AG08395 (cell line): ENCODE results near the gene CHST2.
"Not testable (repeated sequence)": the region's sequence is repeated elsewhere in the genome, so short reads cannot be mapped to it uniquely, and the experiment has no call there.

Experiments
- DNase-seq: peaks from one replicate; pipeline ENCODE4 v3.0.0; 2012; ENCODE audit warnings: mixed read lengths, low spot score

The CHST2 gene

GRCh38 chr3:143119009-143119914, at the start of gene CHST2:
TSS of gene CHST2 (plus strand) at chr3:143119771. CDS start at chr3:143120817, 1,046 bp downstream.
- DNase-seq: peak; percentile 97

GRCh38 chr3:143070977-143071551, 48.5 kb upstream of the CHST2 start:
- DNase-seq: peak; percentile 94

GRCh38 chr3:143071776-143072175, 47.8 kb upstream of the CHST2 start:
- no peak for DNase-seq

DNA sequence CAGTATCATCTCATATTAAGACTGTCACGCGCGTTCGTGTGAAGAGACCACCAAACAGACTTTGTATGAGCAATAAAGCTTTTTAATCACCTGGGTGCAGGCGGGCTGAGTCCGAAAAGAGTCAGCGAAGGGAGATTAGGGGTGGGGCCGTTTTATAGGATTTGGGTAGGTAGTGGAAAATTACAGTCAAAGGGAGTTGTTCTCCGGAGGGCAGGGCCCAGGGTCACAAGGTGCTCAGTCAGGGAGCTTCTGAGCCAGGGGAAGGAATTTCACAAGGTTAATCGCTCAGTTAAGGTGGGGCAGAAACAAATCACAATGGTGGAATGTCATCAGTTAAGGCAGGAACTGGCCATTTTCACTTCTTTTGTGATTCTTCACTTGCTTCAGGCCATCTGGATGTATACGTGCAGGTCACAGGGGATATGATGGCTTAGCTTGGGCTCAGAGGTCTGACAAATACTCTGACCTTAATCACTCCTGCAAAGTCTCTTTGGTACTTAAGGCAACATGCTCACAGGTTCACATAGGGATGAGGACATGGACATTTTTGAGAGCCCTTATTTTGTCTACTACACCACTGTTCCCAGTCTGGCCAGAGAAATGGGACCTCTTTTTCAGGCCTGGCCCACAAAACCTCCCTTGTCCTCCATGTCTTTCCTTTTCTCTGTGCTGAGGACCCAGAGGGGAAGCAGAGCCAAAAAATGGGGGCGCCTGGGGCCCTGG, 47.1 kb upstream of the CHST2 start:
- not testable (repeated sequence) for DNase-seq

GRCh38 chr3:143073541-143073940, 46.0 kb upstream of the CHST2 start:
- not testable (repeated sequence) for DNase-seq

GRCh38 chr3:143073983-143074382, 45.6 kb upstream of the CHST2 start:
- DNase-seq: not testable (repeated sequence)

- peak; percentile 78 for DNase-seq
Observed at GRCh38 chr3:143078883-143079282, 40.7 kb upstream of the CHST2 start.

DNA sequence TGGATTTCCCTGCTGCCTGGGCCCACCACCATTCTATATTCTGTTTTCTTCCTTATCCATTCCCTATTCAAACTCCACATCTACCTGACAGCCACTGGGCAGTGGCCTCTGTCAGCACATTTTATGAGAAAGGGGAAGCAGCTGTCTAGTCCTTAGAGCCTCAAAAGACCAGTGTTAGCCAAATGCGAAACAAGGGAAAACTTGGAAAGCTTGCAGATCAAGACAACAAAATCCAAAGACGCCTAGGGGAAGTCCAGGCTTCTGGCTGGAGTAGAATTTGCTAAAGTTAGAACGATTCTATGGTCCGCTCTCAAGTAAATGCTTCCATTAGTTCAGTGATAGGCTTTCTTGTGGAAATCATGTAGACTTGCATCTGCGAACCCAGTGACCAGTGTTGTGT, 39.4 kb upstream of the CHST2 start:
- no peak for DNase-seq

GRCh38 chr3:143081365-143081764, 38.2 kb upstream of the CHST2 start:
- DNase-seq: no peak

- no peak for DNase-seq
Observed at GRCh38 chr3:143081844-143082778, 37.5 kb upstream of the CHST2 start.

DNA sequence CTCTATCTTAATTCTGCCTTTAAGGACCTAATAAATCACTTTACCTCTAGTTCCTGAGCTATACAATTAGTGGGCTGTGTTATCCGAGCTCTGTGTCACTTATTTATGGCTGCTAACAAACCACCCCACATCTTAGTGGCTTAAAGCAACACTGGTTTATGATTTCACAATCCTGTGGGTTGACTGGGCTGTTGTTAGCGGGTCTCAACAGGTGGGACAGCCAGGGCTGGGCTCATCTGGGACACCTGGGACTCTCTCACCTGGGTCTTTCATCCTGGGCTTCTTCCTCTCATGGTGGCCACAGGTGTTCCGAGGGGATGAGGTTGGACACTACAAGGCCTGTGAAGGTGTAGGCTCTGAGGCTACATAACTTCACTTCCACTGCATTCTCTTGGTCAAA, 35.8 kb upstream of the CHST2 start:
- DNase-seq: no peak

GRCh38 chr3:143084856-143085731, 34.5 kb upstream of the CHST2 start:
- DNase-seq: peak; percentile 42

DNA sequence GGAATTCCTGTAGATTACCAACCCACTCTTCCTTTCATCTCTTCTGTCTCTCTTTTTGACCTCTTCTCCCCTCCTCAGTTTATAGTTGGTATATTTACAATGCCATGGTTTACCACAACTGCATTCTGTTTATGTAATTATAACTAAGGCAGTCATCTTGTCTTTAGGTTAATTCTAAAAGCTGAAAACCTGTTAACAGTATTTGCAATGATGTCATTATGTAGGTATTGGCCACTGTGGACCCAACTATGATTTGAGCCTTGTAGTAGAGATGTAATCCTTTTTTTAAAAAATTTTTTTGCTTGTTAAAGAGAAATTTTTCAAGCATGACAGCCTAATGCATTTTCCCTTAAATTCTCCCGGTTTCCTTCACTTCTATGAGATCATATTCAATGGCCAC, 30.7 kb upstream of the CHST2 start:
- no peak for DNase-seq

- no peak for DNase-seq
Observed at GRCh38 chr3:143089965-143090364, 29.6 kb upstream of the CHST2 start.

- DNase-seq: no peak
Observed at GRCh38 chr3:143090486-143090885, 29.1 kb upstream of the CHST2 start.

- DNase-seq: no peak
Observed at GRCh38 chr3:143090976-143091837, 28.4 kb upstream of the CHST2 start.

DNA sequence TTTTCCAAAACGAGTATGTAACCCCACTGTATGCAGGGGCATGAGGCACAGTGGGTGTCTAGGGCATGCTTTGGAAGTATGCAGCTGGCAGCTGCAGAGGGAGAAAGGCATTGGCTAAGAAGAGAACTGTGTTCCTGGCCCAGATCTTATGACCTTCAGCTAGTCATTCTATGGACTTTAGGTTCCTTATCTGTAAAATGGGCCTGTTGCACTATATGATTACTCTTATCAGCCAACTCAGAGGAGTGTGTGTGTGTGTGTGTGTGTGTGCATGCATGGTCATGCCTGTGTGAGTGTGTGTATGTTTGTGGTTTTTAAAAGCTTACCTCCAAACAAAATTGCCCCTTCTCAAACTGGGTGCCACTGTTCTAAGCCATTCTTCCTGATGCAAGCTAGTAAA, 27.4 kb upstream of the CHST2 start:
- no peak for DNase-seq

GRCh38 chr3:143095813-143096212, 23.8 kb upstream of the CHST2 start:
- DNase-seq: no peak

GRCh38 chr3:143098032-143098764, 21.4 kb upstream of the CHST2 start:
- no peak for DNase-seq
